LNCaP clone FGC (cell line): ENCODE measurements around the gene LY6G6F.
A peak's percentile ranks its signal among the peaks of the same experiment; 100 is the strongest.
"Not testable (repeated sequence)": the region's sequence is repeated elsewhere in the genome, so short reads cannot be mapped to it uniquely, and the experiment has no call there.

Source experiments
- DNase-seq: peaks from one replicate; pipeline ENCODE4 v3.0.0-alpha.2; 2011; ENCODE audit warnings: low read depth
- H3K4me3 ChIP-seq: 2 replicates; pipeline ENCODE4 v1.5.1; 2011; ENCODE audit warnings: mild to moderate bottlenecking, low read depth, low read length, control low read depth
- CTCF ChIP-seq: IDR thresholded peaks from 2 replicates; pipeline ENCODE4 v1.5.1; 2012; ENCODE audit warnings: mild to moderate bottlenecking; ENCODE audit not compliant: control insufficient read depth, insufficient read depth; ENCODE audit errors: extremely low read depth

The LY6G6F gene

GRCh38 chr6:31705931-31706330, 735 bp upstream of the LY6G6F start:
- DNase-seq = no peak
- H3K4me3 ChIP-seq = no peak overlapping the region
- TF ChIP-seq CTCF = no peak

- no peak overlapping the region for H3K4me3 ChIP-seq
- TF ChIP-seq CTCF = no peak
- DNase-seq = no peak
These were observed 1.0 kb downstream of the LY6G6F start for GRCh38 chr6:31707701-31708100.

GRCh38 chr6:31708224-31708623, 1.6 kb downstream of the LY6G6F start:
- no peak for DNase-seq
- no peak for TF ChIP-seq CTCF
- no peak overlapping the region for H3K4me3 ChIP-seq

- DNase-seq, H3K4me3 ChIP-seq: not testable (repeated sequence)
These were observed 2.5 kb downstream of the LY6G6F start for GRCh38 chr6:31709157-31709556.

GRCh38 chr6:31710523-31711219, 4.0 kb downstream of the LY6G6F start:
- no peak overlapping the region for H3K4me3 ChIP-seq
- TF ChIP-seq CTCF = no peak
- DNase-seq = no peak

- no peak for TF ChIP-seq CTCF
- no peak overlapping the region for H3K4me3 ChIP-seq
- DNase-seq = no peak
These were observed 4.6 kb downstream of the LY6G6F start for GRCh38 chr6:31711233-31711632.

GRCh38 chr6:31712296-31712695, 5.6 kb downstream of the LY6G6F start:
- TF ChIP-seq CTCF = peak; percentile 65
- DNase-seq = peak; percentile 19
- H3K4me3 ChIP-seq = no peak overlapping the region
